Inflammatory macrophage (primary cell): ENCODE results near the gene GNA12.
A peak's percentile ranks its signal among the peaks of the same experiment; 100 is the strongest.

ENCODE experiments used
- DNase-seq, 2 donors: peaks; one replicate each; pipeline ENCODE4 v3.0.0-alpha.2; 2020 to 2022

The GNA12 gene

GRCh38 chr7:2802504-2803341, 41.4 kb downstream of the GNA12 start:
- no peak for DNase-seq

- DNase-seq, result no peak
Measured at GRCh38 chr7:2802101-2802500, 42.0 kb downstream of the GNA12 start.

DNA sequence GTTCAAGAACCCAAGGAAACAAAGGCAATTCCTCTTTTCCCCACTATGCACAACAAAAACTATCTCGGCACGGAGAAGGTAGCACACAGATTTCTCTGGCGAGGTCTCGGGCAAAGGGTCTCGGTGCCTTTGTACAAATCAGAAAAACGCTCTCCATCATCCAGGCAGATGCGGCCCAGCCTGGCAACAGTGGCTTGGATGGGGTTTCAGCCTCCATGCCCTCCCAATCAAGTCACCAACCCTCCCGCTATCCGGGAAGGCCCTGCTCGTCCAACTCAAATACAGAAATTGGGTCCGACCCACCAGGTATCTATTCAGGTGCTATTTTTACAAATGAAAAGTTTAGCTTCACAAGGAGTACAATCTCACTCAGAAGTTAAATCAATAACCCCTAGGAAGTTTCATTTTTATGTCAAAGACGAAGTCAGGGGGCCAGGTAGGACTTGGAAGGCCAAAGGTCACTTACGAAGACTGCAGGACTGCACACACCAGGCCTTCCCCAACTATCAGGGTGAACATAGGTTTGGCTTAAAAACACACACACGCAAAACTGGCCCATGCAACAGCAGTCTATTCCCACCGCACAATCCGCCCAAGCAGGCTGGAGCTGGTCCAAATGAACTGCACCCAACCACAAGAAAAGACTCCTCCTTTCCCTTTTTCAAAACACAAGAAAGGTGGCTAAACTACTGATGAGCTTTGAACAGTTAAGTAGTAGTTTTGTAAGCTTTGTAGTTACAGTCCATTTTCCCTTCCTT, 43.0 kb downstream of the GNA12 start:
- DNase-seq, result peak in 1 of 2 donors; percentile 20

DNA sequence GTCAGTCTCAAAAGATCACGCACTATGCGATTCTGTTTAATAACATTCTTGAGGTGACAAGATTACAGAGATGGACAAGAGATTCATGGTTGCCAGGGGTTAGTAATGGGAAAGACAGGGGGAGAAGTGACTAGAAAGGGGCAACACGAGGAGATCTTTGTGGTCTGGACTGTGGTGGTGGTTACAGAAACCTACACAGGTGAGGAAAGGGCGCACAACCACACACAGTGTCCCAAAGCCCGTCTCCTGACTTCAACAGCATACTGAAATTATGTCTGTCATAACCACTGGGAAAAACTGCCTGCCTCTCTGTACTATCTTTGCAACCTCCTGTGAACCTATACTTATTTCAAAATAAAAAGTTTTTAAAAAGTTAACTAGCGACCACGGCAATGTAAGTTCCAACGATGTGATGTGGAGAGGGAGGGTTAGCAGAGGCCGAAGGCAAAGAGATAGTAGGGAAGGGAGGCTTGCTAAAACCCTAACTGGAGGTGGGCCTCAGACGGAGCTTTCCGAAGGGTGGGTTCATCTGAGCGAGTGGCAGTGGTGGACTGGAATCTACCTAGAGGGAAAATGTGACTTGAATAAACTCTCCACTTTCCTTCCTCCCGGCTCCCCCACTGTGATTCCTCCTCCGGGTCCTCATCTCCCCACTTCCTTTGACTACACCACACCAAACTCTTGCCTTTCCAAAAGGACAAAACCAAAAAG, 43.7 kb downstream of the GNA12 start:
- DNase-seq, result no peak

DNA sequence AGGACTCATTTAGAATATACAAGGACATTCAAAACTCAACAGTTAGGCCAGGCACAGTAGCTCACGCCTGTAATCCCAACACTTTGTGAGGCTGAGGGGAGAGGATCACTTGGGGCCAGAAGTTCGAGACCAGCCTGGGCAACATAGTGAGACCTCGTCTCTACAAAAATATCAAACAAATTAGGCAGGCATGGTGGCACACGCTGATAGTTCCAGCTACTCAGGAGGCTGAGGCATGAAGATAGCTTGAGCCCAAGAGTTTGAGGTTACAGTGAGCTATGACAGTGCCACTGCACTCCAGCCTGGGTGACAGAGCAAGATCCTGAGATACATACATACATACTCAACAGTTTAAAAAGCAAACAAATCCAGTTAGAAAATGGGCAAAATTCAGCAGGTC, 44.9 kb downstream of the GNA12 start:
- DNase-seq, result no peak

DNA sequence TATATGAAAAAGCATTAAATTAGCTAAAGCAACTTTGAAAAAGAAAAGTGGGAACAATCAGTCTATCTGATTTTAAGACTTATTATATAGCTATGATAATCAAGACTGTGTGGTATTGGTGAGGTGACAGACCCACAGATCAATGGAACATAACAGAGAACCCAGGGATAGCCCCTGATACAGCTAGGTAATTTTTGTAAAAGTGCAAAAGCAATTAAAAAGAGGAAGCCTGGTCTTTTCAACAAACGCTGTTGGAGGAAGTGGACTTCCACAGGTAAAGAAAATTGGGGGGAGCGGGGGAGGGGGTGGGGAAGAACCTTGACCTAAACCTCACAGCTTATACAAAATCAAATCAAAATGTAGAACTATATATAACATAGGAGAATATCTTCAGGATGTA, 45.4 kb downstream of the GNA12 start:
- no peak for DNase-seq

GRCh38 chr7:2796358-2797352, 47.5 kb downstream of the GNA12 start:
- peak; percentile 31 to 40 for DNase-seq

DNA sequence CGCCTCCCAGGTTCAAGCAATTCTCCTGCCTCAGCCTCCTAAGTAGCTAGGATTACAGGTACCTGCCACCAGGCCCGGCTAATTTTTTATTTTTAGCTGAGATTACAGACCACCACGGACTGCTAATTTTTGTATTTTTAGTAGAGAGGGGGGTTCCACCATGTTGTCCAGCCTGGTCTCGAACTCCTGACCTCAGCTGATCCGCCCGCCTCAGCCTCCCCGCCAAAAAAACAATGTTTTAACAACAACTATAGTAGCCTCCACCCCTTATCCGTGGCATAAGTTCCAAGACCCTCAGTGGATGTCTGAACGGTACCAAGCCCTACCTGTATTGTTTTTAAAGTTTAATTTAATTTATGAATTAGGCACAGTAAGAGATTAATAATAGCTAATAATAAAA, 48.2 kb downstream of the GNA12 start:
- no peak for DNase-seq

DNA sequence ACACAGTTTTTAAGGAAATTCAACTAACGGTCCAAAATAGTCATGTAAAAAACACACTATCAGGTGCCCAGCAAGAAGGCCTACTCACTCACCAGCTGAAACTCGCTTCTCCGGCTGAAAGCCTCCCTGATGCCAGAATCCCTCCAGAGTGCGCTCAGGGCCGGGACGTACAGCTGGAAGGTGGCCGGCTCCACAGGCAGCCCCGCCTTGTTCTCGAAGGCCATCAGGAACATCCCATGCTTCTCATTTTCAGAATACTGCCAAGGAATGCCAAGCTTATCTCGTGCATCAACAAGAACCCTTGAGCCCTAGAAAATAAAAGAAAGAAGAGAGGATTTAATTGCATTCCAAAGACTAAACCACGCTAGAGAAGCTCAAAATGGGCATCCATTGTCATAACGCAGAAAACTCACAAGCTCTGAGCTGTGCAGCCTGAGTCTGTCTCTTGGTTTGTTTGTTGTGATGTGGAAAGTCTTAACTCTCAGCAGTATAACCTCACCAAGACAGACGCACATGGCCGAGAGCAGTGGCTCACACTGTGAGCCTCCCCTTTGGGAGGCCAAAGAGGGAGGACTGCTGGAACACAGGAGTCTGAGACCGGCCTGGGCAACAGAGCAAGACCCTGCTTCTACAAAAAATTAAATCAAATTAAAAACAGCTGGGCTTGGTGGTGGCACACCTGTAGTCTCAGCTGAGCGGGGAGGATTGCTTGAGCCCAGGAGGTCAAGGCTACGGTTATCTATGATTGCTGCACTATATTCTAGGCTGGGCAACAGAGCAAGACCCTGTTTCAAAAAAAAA, 49.1 kb downstream of the GNA12 start:
- DNase-seq, result no peak

DNA sequence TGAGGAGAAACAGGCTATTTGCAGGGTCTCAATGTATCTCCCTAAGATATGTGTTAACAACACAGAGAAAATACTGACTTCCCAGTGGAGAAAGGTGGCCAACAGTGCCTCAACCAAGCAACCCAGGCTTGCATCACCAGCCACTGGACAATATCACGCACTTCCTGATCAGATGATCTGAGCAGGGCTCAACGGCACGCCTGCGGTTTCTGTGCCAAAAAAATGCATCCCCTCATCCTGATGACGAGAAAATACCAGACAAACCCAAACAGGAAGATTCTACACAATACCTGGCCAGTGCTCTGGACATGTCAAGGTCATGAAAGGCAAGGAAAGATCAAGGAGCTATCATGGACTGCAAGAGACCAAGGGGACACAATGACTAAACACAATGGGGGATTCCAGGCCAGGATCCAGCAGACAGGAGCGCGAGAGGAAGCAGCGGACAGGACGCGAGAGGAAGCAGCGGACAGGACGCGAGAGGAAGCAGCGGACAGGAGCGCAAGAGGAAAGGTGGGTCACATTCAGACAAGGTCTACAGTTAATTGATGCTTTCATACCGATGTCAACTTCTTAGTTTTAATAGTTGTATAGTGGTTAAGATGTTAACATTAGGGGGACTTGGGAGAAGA, 51.1 kb downstream of the GNA12 start:
- DNase-seq, result peak; percentile 74 to 84

- DNase-seq, result peak; percentile 22 to 57
Measured at GRCh38 chr7:2792235-2792634, 51.9 kb downstream of the GNA12 start.

- no peak for DNase-seq
Measured at GRCh38 chr7:2791390-2791789, 52.7 kb downstream of the GNA12 start.

DNA sequence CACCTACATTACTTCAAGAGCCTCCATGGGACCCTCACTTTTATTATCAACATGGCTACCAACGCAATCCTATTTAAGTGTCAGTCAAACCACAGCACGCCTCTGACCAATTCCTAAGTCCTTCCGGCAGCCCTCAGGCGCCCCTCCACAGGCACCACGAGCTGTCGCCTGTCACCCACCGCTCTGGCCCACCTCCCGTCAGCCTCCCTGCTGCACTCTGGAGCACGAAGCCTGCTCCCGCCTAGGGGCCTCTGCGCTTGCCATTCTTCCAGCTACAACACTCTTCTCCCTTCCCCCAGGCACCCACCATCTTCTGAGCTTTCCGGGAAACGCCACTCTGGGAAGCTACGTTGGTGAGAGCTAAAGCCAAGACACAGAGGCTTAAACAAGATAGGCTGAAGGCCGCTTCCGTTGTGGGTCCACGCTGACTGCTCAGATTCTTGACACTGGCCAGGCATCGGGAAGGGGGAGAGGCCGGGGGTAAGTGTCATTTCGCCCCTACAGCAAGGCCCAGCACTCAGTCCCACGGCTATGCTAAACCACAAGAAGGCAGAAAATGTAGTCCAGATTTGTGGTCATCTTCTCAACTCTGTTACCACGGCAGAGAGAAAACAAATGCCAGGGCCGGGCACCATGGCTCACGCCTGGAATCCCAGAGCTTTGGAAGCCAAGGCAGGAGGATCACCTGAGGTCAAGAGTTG, 56.7 kb downstream of the GNA12 start:
- DNase-seq, result no peak

DNA sequence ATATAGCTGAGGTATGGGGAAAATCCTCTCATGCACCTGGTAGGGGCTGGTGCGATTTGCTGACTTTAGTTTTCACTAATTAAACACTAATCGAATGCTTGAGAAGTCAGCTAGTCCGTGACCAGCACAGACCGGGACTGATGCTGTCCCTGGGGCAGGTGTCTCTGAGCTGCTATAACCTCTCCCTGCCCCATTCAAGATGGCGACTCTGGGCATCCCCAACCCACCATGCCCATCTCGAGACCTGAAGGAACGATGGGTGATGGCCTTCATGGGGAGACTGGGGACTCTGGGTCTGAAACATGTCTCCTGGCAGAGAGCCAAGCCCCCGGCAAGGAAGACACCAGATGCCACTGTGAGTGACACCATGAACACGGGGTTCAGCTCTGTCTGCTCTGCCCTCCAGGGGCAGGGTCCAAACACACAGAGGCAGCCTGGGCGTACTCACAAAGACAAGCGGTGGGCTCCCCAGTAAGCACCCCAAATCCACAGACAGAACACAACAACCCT, 57.4 kb downstream of the GNA12 start:
- no peak for DNase-seq

GRCh38 chr7:2785071-2785500, 59.0 kb downstream of the GNA12 start:
- no peak for DNase-seq

GRCh38 chr7:2782565-2782964, 61.5 kb downstream of the GNA12 start:
- no peak for DNase-seq

DNA sequence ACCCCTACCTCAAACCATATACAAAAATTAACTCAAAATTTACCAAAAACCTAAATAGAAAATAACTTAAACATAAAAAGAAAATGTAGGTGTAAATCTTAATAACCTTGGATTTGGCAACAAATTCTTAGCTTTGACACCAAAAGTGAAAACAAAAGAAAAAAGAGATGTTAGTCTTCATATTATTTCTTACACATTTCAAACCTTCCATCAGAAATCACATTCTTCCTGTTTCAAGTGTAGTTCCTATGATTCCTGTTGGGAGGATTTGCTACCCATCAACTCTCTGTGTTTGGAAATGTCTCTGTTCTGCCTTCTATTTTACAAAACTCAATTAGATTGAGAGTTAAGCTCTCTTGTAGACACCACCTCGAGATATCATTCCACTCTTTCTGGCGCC, 62.0 kb downstream of the GNA12 start:
- no peak for DNase-seq

GRCh38 chr7:2781636-2782035, 62.5 kb downstream of the GNA12 start:
- no peak for DNase-seq

- DNase-seq, result no peak
Measured at GRCh38 chr7:2779051-2779450, 65.1 kb downstream of the GNA12 start.
